Smooth muscle cell of the coronary artery (primary cell): ENCODE measurements around the gene C14orf93. TPM values are rescaled to one million over a fixed set of nuclear protein-coding genes. Genes with fewer than 3 reads are reported as not detected.

Experiments
- total RNA-seq: library from RNA; depleted of rRNA; stranded (reverse); fragments of >200 nt; gene quantifications from 2 replicates; pipeline ENCODE4 v1.2.3, GENCODE V29; 2014; ENCODE audit warnings: low replicate concordance

The C14orf93 gene
- 6.2 and 10.6 TPM in 2 replicates for total RNA-seq

GRCh38 chr14:23009939-23010726 lies at the start of gene C14orf93:
TSS of gene C14orf93 (minus strand) at chr14:23010143. CDS start at chr14:22999023, 11,120 bp downstream.

GRCh38 chr14:23056956-23057756 lies 47.2 kb upstream of the C14orf93 start, which contains the start of gene CDH24:
TSS of gene CDH24 (minus strand) at chr14:23057520. CDS start at chr14:23055733, 1,787 bp downstream.

GRCh38 chr14:23042162-23042965 lies 32.4 kb upstream of the C14orf93 start, which contains the start of gene PSMB11:
TSS of gene PSMB11 (plus strand) at chr14:23042212. CDS start at chr14:23042226, 14 bp downstream.

GRCh38 chr14:23034498-23035302 lies 24.8 kb upstream of the C14orf93 start, which contains the start of gene PSMB5:
TSS of gene PSMB5 (minus strand) at chr14:23034900. CDS start at chr14:23034881, 19 bp downstream.

GRCh38 chr14:22982477-22983245 lies 27.3 kb downstream of the C14orf93 start, which contains the start of gene AJUBA:
TSS of gene AJUBA (minus strand) at chr14:22982551. CDS start at chr14:22982266, 285 bp downstream.

Other genes starting within 250 kb of the C14orf93 start
- gene OXA1L, start 243.5 kb downstream of the C14orf93 start, total RNA-seq: 31.8 and 84.5 TPM in 2 replicates
- 1.2 and 16.2 TPM in 2 replicates for gene SLC7A7, start 194.7 kb downstream of the C14orf93 start, total RNA-seq
- gene MRPL52, start 180.3 kb downstream of the C14orf93 start, total RNA-seq: 39.5 and 75.6 TPM in 2 replicates
- 361 and 371 TPM in 2 replicates for gene MMP14, start 173.6 kb downstream of the C14orf93 start, total RNA-seq
- 47.1 and 59.4 TPM in 2 replicates for gene LRP10, start 138.4 kb downstream of the C14orf93 start, total RNA-seq
- gene REM2, start 126.9 kb downstream of the C14orf93 start, total RNA-seq: 0.08 TPM in 1 of 2 replicates, not detected in the other
- gene RBM23, start 91.0 kb downstream of the C14orf93 start, total RNA-seq: 46.7 and 118 TPM in 2 replicates
- gene PRMT5, start 80.8 kb downstream of the C14orf93 start, total RNA-seq: 61.3 and 86.6 TPM in 2 replicates
- 27.0 and 29.3 TPM in 2 replicates for gene HAUS4, start 53.1 kb downstream of the C14orf93 start, total RNA-seq
- 19.2 and 54.1 TPM in 2 replicates for gene AJUBA, start 27.6 kb downstream of the C14orf93 start, total RNA-seq
- gene PSMB5, start 24.8 kb upstream of the C14orf93 start, total RNA-seq: 210 and 299 TPM in 2 replicates
- gene PSMB11, start 32.1 kb upstream of the C14orf93 start, total RNA-seq: not detected in 2 replicates
- 4.0 and 4.9 TPM in 2 replicates for gene CDH24, start 47.4 kb upstream of the C14orf93 start, total RNA-seq
- 55.7 and 70.0 TPM in 2 replicates for gene ACIN1, start 85.0 kb upstream of the C14orf93 start, total RNA-seq
- gene C14orf119, start 85.4 kb upstream of the C14orf93 start, total RNA-seq: 53.4 and 58.8 TPM in 2 replicates
- gene CIROP, start 94.8 kb upstream of the C14orf93 start, total RNA-seq: 0.12 TPM in 1 of 2 replicates, not detected in the other
- gene CEBPE, start 109.1 kb upstream of the C14orf93 start, total RNA-seq: not detected in 2 replicates
- gene SLC7A8, start 173.5 kb upstream of the C14orf93 start, total RNA-seq: 0.15 and 16.1 TPM in 2 replicates
- gene RNF212B, start 227.8 kb upstream of the C14orf93 start, total RNA-seq: not detected in 2 replicates